WTC11 (cell line): ENCODE measurements around the gene WDR19. TPM values are rescaled to one million over a fixed set of nuclear protein-coding genes. Genes with fewer than 3 reads are reported as not detected.

Experiments used
- ATAC-seq: fragments of 200-7000 bp; cut with Tn5 transposase; 2 replicates; pipeline ENCODE4 v1.10.0; 2021; ENCODE audit warnings: mild to moderate bottlenecking, moderate library complexity
- CTCF ChIA-PET: fragments of 300-600 bp; sonication (Branson Sonifier 250); formaldehyde crosslinking; loops from one replicate; lab custom pipeline; 2021; ENCODE audit warnings: antibody characterized with exemption; lab: Charles Lee
- POLR2A ChIA-PET: fragments of 350-600 bp; sonication (Branson Sonifier 250); formaldehyde crosslinking; loops from one replicate; lab custom pipeline; 2021; ENCODE audit warnings: antibody characterized with exemption; lab: Charles Lee
- DNase-seq: peaks from one replicate; pipeline ENCODE4 v3.0.0; 2021; ENCODE audit warnings: low spot score
- H3K27ac Mint-ChIP-seq: 2 replicates; pipeline ENCODE4 v1.8.0; 2021; ENCODE audit warnings: mixed read lengths
- H3K27me3 Mint-ChIP-seq: 2 replicates; pipeline ENCODE4 v1.8.0; 2021; ENCODE audit warnings: low read depth, mild to moderate bottlenecking, moderate library complexity, mixed read lengths
- H3K36me3 Mint-ChIP-seq: 2 replicates; pipeline ENCODE4 v1.8.0; 2021; ENCODE audit warnings: mixed read lengths
- H3K4me1 Mint-ChIP-seq: 2 replicates; pipeline ENCODE4 v1.8.0; 2022; ENCODE audit warnings: mixed read lengths
- H3K4me3 Mint-ChIP-seq: 2 replicates; pipeline ENCODE4 v1.8.0; 2021; ENCODE audit warnings: mild to moderate bottlenecking, moderate library complexity, mixed read lengths
- H3K9me3 Mint-ChIP-seq: 2 replicates; pipeline ENCODE4 v1.8.0; 2021; ENCODE audit warnings: mixed read lengths
- ATF2 ChIP-seq: sonication (generic); formaldehyde crosslinking; IDR thresholded peaks from 2 replicates; pipeline ENCODE4 v1.8.1; 2022; ENCODE audit warnings: low read depth, missing genetic modification reagents, borderline replicate concordance
- ATF3 ChIP-seq: sonication (generic); formaldehyde crosslinking; conservative IDR thresholded peaks from 2 replicates; pipeline ENCODE4 v1.8.1; 2022; ENCODE audit warnings: mild to moderate bottlenecking, missing genetic modification reagents
- CDX4 ChIP-seq: fragments of 250-450 bp; sonication (Bioruptor Pico); IDR thresholded peaks from 2 replicates; pipeline ENCODE4 v1.9.0; 2021; ENCODE audit warnings: moderate library complexity, mild to moderate bottlenecking, inconsistent platforms, borderline replicate concordance
- ELF4 ChIP-seq: sonication (generic); formaldehyde crosslinking; IDR thresholded peaks from 2 replicates; pipeline ENCODE4 v1.8.1; 2022; ENCODE audit warnings: low read depth, mild to moderate bottlenecking, moderate library complexity, missing genetic modification reagents
- ERG ChIP-seq: fragments of 250-450 bp; sonication (Bioruptor Pico); IDR thresholded peaks from 2 replicates; pipeline ENCODE4 v1.8.0; 2021; ENCODE audit warnings: mild to moderate bottlenecking
- ETV6 ChIP-seq: sonication (generic); formaldehyde crosslinking; IDR thresholded peaks from 2 replicates; pipeline ENCODE4 v1.8.1; 2022; ENCODE audit warnings: mild to moderate bottlenecking, missing genetic modification reagents
- FOXP1 ChIP-seq: sonication (generic); formaldehyde crosslinking; IDR thresholded peaks from 2 replicates; pipeline ENCODE4 v1.8.0; 2022; ENCODE audit warnings: missing genetic modification reagents, mild to moderate bottlenecking, moderate library complexity, borderline replicate concordance
- FOXP4 ChIP-seq: sonication (generic); formaldehyde crosslinking; IDR thresholded peaks from 2 replicates; pipeline ENCODE4 v1.8.0; 2022; ENCODE audit warnings: mild to moderate bottlenecking, missing genetic modification reagents
- HMGXB4 ChIP-seq: sonication (generic); formaldehyde crosslinking; IDR thresholded peaks from 2 replicates; pipeline ENCODE4 v1.8.1; 2023; ENCODE audit warnings: mild to moderate bottlenecking, moderate library complexity, missing genetic modification reagents
- NFE2L1 ChIP-seq: sonication (generic); formaldehyde crosslinking; IDR thresholded peaks from 2 replicates; pipeline ENCODE4 v1.8.1; 2023; ENCODE audit warnings: missing genetic modification reagents
- PRDM15 ChIP-seq: sonication (generic); formaldehyde crosslinking; IDR thresholded peaks from 2 replicates; pipeline ENCODE4 v1.8.0; 2022; ENCODE audit warnings: missing genetic modification reagents
- PRRX2 ChIP-seq: fragments of 250-450 bp; sonication (Bioruptor Pico); IDR thresholded peaks from 2 replicates; pipeline ENCODE4 v1.8.0; 2021; ENCODE audit warnings: mild to moderate bottlenecking
- TEAD1 ChIP-seq: sonication (generic); formaldehyde crosslinking; IDR thresholded peaks from 2 replicates; pipeline ENCODE4 v1.8.0; 2022; ENCODE audit warnings: mild to moderate bottlenecking, missing genetic modification reagents
- ZNF138 ChIP-seq: sonication (generic); formaldehyde crosslinking; conservative IDR thresholded peaks from 2 replicates; pipeline ENCODE4 v1.8.1; 2022; ENCODE audit warnings: mild to moderate bottlenecking, moderate library complexity, missing genetic modification reagents
- ZNF219 ChIP-seq: sonication (generic); formaldehyde crosslinking; IDR thresholded peaks from 2 replicates; pipeline ENCODE4 v1.8.0; 2023; ENCODE audit warnings: missing genetic modification reagents, mild to moderate bottlenecking, borderline replicate concordance
- ZNF232 ChIP-seq: sonication (generic); formaldehyde crosslinking; IDR thresholded peaks from 2 replicates; pipeline ENCODE4 v1.8.0; 2022; ENCODE audit warnings: mild to moderate bottlenecking, missing genetic modification reagents
- ZNF317 ChIP-seq: sonication (generic); formaldehyde crosslinking; IDR thresholded peaks from 2 replicates; pipeline ENCODE4 v1.8.1; 2023; ENCODE audit warnings: low read depth, mild to moderate bottlenecking, moderate library complexity, missing genetic modification reagents, borderline replicate concordance
- ZNF396 ChIP-seq: fragments of 250-450 bp; sonication (Bioruptor Pico); IDR thresholded peaks from 2 replicates; pipeline ENCODE4 v1.8.0; 2021; ENCODE audit warnings: mild to moderate bottlenecking, moderate library complexity, borderline replicate concordance
- ZNF512 ChIP-seq: sonication (generic); formaldehyde crosslinking; IDR thresholded peaks from 2 replicates; pipeline ENCODE4 v1.8.1; 2022; ENCODE audit warnings: missing genetic modification reagents, borderline replicate concordance
- ZSCAN18 ChIP-seq: fragments of 250-450 bp; sonication (Bioruptor Pico); IDR thresholded peaks from 2 replicates; pipeline ENCODE4 v2.1.2; 2022; ENCODE audit warnings: mild to moderate bottlenecking, moderate library complexity
- total RNA-seq: library from RNA; stranded (reverse); gene quantifications from 3 replicates; pipeline ENCODE4 v1.2.3, GENCODE V29; 2021

WDR19 gene
- total RNA-seq, 1 experiment from 2014 or later, result 23.3 TPM

GRCh38 chr4:39232100-39232499, 49.8 kb downstream of the WDR19 start:
- H3K4me3 Mint-ChIP-seq, result no peak overlapping the region
- ATAC-seq, result no peak
- no peaks in the 10 kb centered on the region for H3K4me1 Mint-ChIP-seq
- ChIA-PET CTCF (no interaction called here), POLR2A (no interaction called here)
- H3K9me3 Mint-ChIP-seq, result no peaks in the 10 kb centered on the region
- no peaks in the 10 kb centered on the region for H3K27me3 Mint-ChIP-seq
- no peak for TF ChIP-seq ZNF232
- no peak for TF ChIP-seq ZNF219
- TF ChIP-seq ZNF317, result no peak
- no peak for DNase-seq
- H3K36me3 Mint-ChIP-seq, result no peaks in the 10 kb centered on the region
- H3K27ac Mint-ChIP-seq, result no peak overlapping the region

GRCh38 chr4:39233114-39233513, 50.8 kb downstream of the WDR19 start:
- DNase-seq (no peak), ATAC-seq (no peak)
- Mint-ChIP-seq H3K4me3 (no peak overlapping the region), H3K36me3 (no peaks in the 10 kb centered on the region), H3K27me3 (no peaks in the 10 kb centered on the region), H3K9me3 (no peaks in the 10 kb centered on the region), H3K27ac (no peak overlapping the region), H3K4me1 (no peaks in the 10 kb centered on the region)
- TF ChIP-seq ZNF512 (CRISPR knock-in tag) (no peak), ZSCAN18 (CRISPR knock-in tag) (no peak), ELF4 (CRISPR knock-in tag) (no peak), NFE2L1 (CRISPR knock-in tag) (no peak), CDX4 (no peak), ETV6 (CRISPR knock-in tag) (no peak), PRRX2 (no peak), ATF2 (CRISPR knock-in tag) (no peak), TEAD1 (CRISPR knock-in tag) (no peak), ERG (CRISPR knock-in tag) (no peak), FOXP4 (CRISPR knock-in tag) (no peak), FOXP1 (no peak), HMGXB4 (CRISPR knock-in tag) (no peak), ZNF138 (CRISPR knock-in tag) (no peak), ATF3 (CRISPR knock-in tag) (no peak), ZNF396 (no peak), PRDM15 (CRISPR knock-in tag) (no peak)
- POLR2A ChIA-PET, result no interaction called here
- CTCF ChIA-PET, result no interaction called here
